GM18499 (cell line): ENCODE measurements around the gene ZBTB44.
"Not testable (repeated sequence)": the region's sequence is repeated elsewhere in the genome, so short reads cannot be mapped to it uniquely, and the experiment has no call there.

Experiments used
- ATAC-seq: cut with Tn5 transposase; IDR thresholded peaks from one replicate; pipeline ENCODE4 v1.9.1; 2021; ENCODE audit warnings: moderate number of reproducible peaks; ENCODE audit not compliant: insufficient read depth, unreplicated experiment

Gene ZBTB44

GRCh38 chr11:130202009-130202817, 112.5 kb downstream of the ZBTB44 start:
- ATAC-seq, result no peak

GRCh38 chr11:130201026-130201425, 113.7 kb downstream of the ZBTB44 start:
- ATAC-seq, result no peak

- ATAC-seq, result no peak
These were observed 114.9 kb downstream of the ZBTB44 start for GRCh38 chr11:130199792-130200191.

GRCh38 chr11:130198964-130199363, 115.8 kb downstream of the ZBTB44 start:
- no peak for ATAC-seq

GRCh38 chr11:130198292-130198691, 116.4 kb downstream of the ZBTB44 start:
- ATAC-seq, result no peak

- no peak for ATAC-seq
These were observed 117.2 kb downstream of the ZBTB44 start for GRCh38 chr11:130197386-130198035.

GRCh38 chr11:130194241-130195023, 120.3 kb downstream of the ZBTB44 start:
- no peak for ATAC-seq

GRCh38 chr11:130193551-130193950, 121.2 kb downstream of the ZBTB44 start:
- not testable (repeated sequence) for ATAC-seq

- no peak for ATAC-seq
These were observed 121.9 kb downstream of the ZBTB44 start for GRCh38 chr11:130192845-130193267.

- no peak for ATAC-seq
These were observed 122.8 kb downstream of the ZBTB44 start for GRCh38 chr11:130191896-130192295.

GRCh38 chr11:130190371-130190881, 124.3 kb downstream of the ZBTB44 start:
- ATAC-seq, result no peak

- no peak for ATAC-seq
These were observed 125.1 kb downstream of the ZBTB44 start for GRCh38 chr11:130189492-130190210.

- no peak for ATAC-seq
These were observed 126.0 kb downstream of the ZBTB44 start for GRCh38 chr11:130188585-130189347.

GRCh38 chr11:130188047-130188446, 126.7 kb downstream of the ZBTB44 start:
- no peak for ATAC-seq

GRCh38 chr11:130187096-130187495, 127.6 kb downstream of the ZBTB44 start:
- no peak for ATAC-seq

GRCh38 chr11:130183878-130184610, 130.7 kb downstream of the ZBTB44 start:
- ATAC-seq, result no peak

- ATAC-seq, result no peak
These were observed 133.1 kb downstream of the ZBTB44 start for GRCh38 chr11:130181295-130182272.

- ATAC-seq, result no peak
These were observed 133.8 kb downstream of the ZBTB44 start for GRCh38 chr11:130180896-130181294.
